Measurements from ENCODE around the gene WBP2.

The WBP2 gene

GRCh38 chr17:75827308-75828075 lies 27.6 kb downstream of the WBP2 start (continued):
- no peak for TF ChIP-seq AEBP2 (tag by site-specific recombination; IDR thresholded peaks at IDR 0.05; ENCODE audit: borderline replicate concordance)

- Histone ChIP-seq H3K27ac (ENCODE audit: extremely low read depth, low read depth, low read length) (peak overlapping the region; percentile 55), H3K4me1 (ENCODE audit: control insufficient read depth, insufficient read depth, low read length) (no peaks in the 10 kb centered on the region), H3K36me3 (ENCODE audit: control insufficient read depth in 2 of 2, insufficient read depth in 1 of 2, low read length in 2 of 2) (peaks cover 0 to 46% of the 10 kb centered on the region in 2 experiments; a peak in 2 of 3 replicates), H3K4me3 (ENCODE audit: low read depth, low read length) (no peak overlapping the region), H3K9me3 (ENCODE audit: control insufficient read depth, insufficient read depth, low read depth, low read length) (no peaks in the 10 kb centered on the region)
- ChIA-PET CTCF (interaction anchor here (0.6 to 4.0 kb wide), 17 partner anchors 10 to 228 kb away, joined by 3 to 25 read pairs (median 3); partner anchors contain the start of gene UNK), POLR2A (interaction anchor here (1.0 to 2.9 kb wide), 7 partner anchors 12 to 63 kb away, joined by 3 to 23 read pairs (median 8); partner anchors contain the start of gene WBP2)
- TF ChIP-seq ZEB2 (tag by site-specific recombination; IDR thresholded peaks at IDR 0.05), result no peak
- TF ChIP-seq GLIS1 (tag by site-specific recombination; IDR thresholded peaks at IDR 0.05), result no peak
- TF ChIP-seq, protein P1, sequence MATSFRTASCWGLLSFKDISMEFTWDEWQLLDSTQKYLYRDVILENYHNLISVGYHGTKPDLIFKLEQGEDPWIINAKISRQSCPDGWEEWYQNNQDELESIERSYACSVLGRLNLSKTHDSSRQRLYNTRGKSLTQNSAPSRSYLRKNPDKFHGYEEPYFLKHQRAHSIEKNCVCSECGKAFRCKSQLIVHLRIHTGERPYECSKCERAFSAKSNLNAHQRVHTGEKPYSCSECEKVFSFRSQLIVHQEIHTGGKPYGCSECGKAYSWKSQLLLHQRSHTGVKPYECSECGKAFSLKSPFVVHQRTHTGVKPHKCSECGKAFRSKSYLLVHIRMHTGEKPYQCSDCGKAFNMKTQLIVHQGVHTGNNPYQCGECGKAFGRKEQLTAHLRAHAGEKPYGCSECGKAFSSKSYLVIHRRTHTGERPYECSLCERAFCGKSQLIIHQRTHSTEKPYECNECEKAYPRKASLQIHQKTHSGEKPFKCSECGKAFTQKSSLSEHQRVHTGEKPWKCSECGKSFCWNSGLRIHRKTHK (tag by site-specific recombination; IDR thresholded peaks at IDR 0.05), result no peak
- no peak for TF ChIP-seq ZNF529 (tag by site-specific recombination; IDR thresholded peaks at IDR 0.05; ENCODE audit: insufficient replicate concordance)
- TF ChIP-seq ZBTB17 (tag by site-specific recombination; IDR thresholded peaks at IDR 0.05), result no peak
- no peak for TF ChIP-seq ZNF23 (tag by site-specific recombination; IDR thresholded peaks at IDR 0.05; ENCODE audit: borderline replicate concordance)
- TF ChIP-seq, protein P2, sequence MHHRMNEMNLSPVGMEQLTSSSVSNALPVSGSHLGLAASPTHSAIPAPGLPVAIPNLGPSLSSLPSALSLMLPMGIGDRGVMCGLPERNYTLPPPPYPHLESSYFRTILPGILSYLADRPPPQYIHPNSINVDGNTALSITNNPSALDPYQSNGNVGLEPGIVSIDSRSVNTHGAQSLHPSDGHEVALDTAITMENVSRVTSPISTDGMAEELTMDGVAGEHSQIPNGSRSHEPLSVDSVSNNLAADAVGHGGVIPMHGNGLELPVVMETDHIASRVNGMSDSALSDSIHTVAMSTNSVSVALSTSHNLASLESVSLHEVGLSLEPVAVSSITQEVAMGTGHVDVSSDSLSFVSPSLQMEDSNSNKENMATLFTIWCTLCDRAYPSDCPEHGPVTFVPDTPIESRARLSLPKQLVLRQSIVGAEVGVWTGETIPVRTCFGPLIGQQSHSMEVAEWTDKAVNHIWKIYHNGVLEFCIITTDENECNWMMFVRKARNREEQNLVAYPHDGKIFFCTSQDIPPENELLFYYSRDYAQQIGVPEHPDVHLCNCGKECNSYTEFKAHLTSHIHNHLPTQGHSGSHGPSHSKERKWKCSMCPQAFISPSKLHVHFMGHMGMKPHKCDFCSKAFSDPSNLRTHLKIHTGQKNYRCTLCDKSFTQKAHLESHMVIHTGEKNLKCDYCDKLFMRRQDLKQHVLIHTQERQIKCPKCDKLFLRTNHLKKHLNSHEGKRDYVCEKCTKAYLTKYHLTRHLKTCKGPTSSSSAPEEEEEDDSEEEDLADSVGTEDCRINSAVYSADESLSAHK (tag by site-specific recombination; IDR thresholded peaks at IDR 0.05), result no peak
- no peak for TF ChIP-seq ZNF169 (tag by site-specific recombination; IDR thresholded peaks at IDR 0.05)
- no peak for TF ChIP-seq ZBTB7A (tag by site-specific recombination; IDR thresholded peaks at IDR 0.05; ENCODE audit: low read depth)
- TF ChIP-seq, protein P3, sequence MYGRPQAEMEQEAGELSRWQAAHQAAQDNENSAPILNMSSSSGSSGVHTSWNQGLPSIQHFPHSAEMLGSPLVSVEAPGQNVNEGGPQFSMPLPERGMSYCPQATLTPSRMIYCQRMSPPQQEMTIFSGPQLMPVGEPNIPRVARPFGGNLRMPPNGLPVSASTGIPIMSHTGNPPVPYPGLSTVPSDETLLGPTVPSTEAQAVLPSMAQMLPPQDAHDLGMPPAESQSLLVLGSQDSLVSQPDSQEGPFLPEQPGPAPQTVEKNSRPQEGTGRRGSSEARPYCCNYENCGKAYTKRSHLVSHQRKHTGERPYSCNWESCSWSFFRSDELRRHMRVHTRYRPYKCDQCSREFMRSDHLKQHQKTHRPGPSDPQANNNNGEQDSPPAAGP (tag by site-specific recombination; IDR thresholded peaks at IDR 0.05), result no peak
- no peak for TF ChIP-seq ZNF791 (tag by site-specific recombination; IDR thresholded peaks at IDR 0.05)
- no peak for TF ChIP-seq ZNF692 (tag by site-specific recombination; IDR thresholded peaks at IDR 0.05)
- TF ChIP-seq PRDM1 (tag by site-specific recombination; IDR thresholded peaks at IDR 0.05), result no peak
- no peak for TF ChIP-seq ZSCAN5A (tag by site-specific recombination; IDR thresholded peaks at IDR 0.05)
These were observed 28.4 kb downstream of the WBP2 start for GRCh38 chr17:75826561-75827307.

Data from HEK293 (cell line).